Measurements from ENCODE around the gene ARHGEF1. TPM values are rescaled to one million over a fixed set of nuclear protein-coding genes. Genes with fewer than 3 reads are reported as not detected.

Gene ARHGEF1
- total RNA-seq, 1 donor: 35.0 TPM

- no peak overlapping the region for H3K4me3 ChIP-seq (ENCODE audit: low read depth, low read length)
- TF ChIP-seq CTCF (IDR thresholded peaks at IDR 0.05; ENCODE audit: insufficient read depth, low read depth, low read length): no peak
- DNase-seq (ENCODE audit: low read depth): no peak
Measured at GRCh38 chr19:41915021-41915775, 32.2 kb downstream of the ARHGEF1 start.

- DNase-seq (ENCODE audit: low read depth): no peak
- TF ChIP-seq CTCF (IDR thresholded peaks at IDR 0.05; ENCODE audit: insufficient read depth, low read depth, low read length): no peak
- H3K4me3 ChIP-seq (ENCODE audit: low read depth, low read length): no peak overlapping the region
Measured at GRCh38 chr19:41915776-41916414, 32.9 kb downstream of the ARHGEF1 start.

GRCh38 chr19:41917676-41918075 is 34.7 kb downstream of the ARHGEF1 start:
- no peak for TF ChIP-seq CTCF (IDR thresholded peaks at IDR 0.05; ENCODE audit: insufficient read depth, low read depth, low read length)

GRCh38 chr19:41918095-41918494 is 35.1 kb downstream of the ARHGEF1 start:
- no peak for TF ChIP-seq CTCF (IDR thresholded peaks at IDR 0.05; ENCODE audit: insufficient read depth, low read depth, low read length)
- no peak overlapping the region for H3K4me3 ChIP-seq (ENCODE audit: low read depth, low read length)
- no peak for DNase-seq (ENCODE audit: low read depth)

More at GRCh38 chr19:41917676-41918075, 34.7 kb downstream of the ARHGEF1 start:
- H3K4me3 ChIP-seq (ENCODE audit: low read depth, low read length): no peak overlapping the region
- no peak for DNase-seq (ENCODE audit: low read depth)

- DNase-seq (ENCODE audit: low read depth): no peak
- no peak overlapping the region for H3K4me3 ChIP-seq (ENCODE audit: low read depth, low read length)
- TF ChIP-seq CTCF (IDR thresholded peaks at IDR 0.05; ENCODE audit: insufficient read depth, low read depth, low read length): no peak
Measured at GRCh38 chr19:41918653-41919244, 35.8 kb downstream of the ARHGEF1 start.

GRCh38 chr19:41919948-41920712 is 37.1 kb downstream of the ARHGEF1 start:
- TF ChIP-seq CTCF (IDR thresholded peaks at IDR 0.05; ENCODE audit: insufficient read depth, low read depth, low read length): no peak
- H3K4me3 ChIP-seq (ENCODE audit: low read depth, low read length): no peak overlapping the region
- no peak for DNase-seq (ENCODE audit: low read depth)

All from fibroblast of villous mesenchyme (primary cell).